T-cell (primary cell): ENCODE measurements around the gene THADA. TPM values are rescaled to one million over a fixed set of nuclear protein-coding genes. Genes with fewer than 3 reads are reported as not detected.

Experiments used
- ATAC-seq, 4 experiments: fragments of 200-7000 bp in 3 of 4; fragments of 150-1000 bp in 1 of 4; cut with Tn5 transposase; replicated peaks in 1 of 4; 1 replicate in 3 of 4; 2 replicates in 1 of 4; pipeline ENCODE4 v1.10.0; 2021; ENCODE audit warnings: moderate library complexity in 3 of 4, mild to moderate bottlenecking in 2 of 4, moderate number of reproducible peaks in 1 of 4
- CTCF ChIA-PET, 2 donors: fragments of 300-600 bp; sonication (Branson Sonifier 250); formaldehyde crosslinking; loops; one replicate each; lab custom pipeline; 2022; ENCODE audit warnings: antibody characterized with exemption in 2 of 2; lab: Charles Lee
- POLR2A ChIA-PET, 2 donors: fragments of 300-600 bp; sonication (Branson Sonifier 250); formaldehyde crosslinking; loops; one replicate each; lab custom pipeline; 2022; ENCODE audit warnings: antibody characterized with exemption in 2 of 2; lab: Charles Lee
- DNase-seq, 35 experiments: peaks; one replicate each; pipeline versions ENCODE4 v3.0.0 to v3.0.0-alpha.2; 2013 to 2023
- H3K27ac ChIP-seq: one replicate; pipeline ENCODE4 v1.5.1; 2013; ENCODE audit warnings: low read length
- H3K27me3 ChIP-seq, 2 experiments: replicated peaks in 1 of 2; 1 replicate in 1 of 2; 2 replicates in 1 of 2; pipeline versions ENCODE4 v1.6.1 to v1.7.0; 2013; ENCODE audit warnings: low read length in 1 of 2, mixed read lengths in 1 of 2; ENCODE audit not compliant: control insufficient read depth in 2 of 2, insufficient read depth in 2 of 2; ENCODE audit errors: extremely low read depth in 1 of 2
- H3K36me3 ChIP-seq, 2 donors: 1 replicate in 1 of 2; 2 replicates in 1 of 2; pipeline versions ENCODE4 v1.6.1 to v1.7.0; 2013; ENCODE audit warnings: low read length in 1 of 2; ENCODE audit not compliant: control insufficient read depth in 2 of 2, insufficient read depth in 1 of 2; ENCODE audit errors: extremely low read depth in 1 of 2
- H3K4me1 ChIP-seq, 2 experiments: 1 replicate in 1 of 2; 2 replicates in 1 of 2; pipeline versions ENCODE4 v1.6.1 to v1.7.0; 2013; ENCODE audit warnings: low read length in 2 of 2, mixed read lengths in 1 of 2; ENCODE audit not compliant: insufficient read depth in 2 of 2, control insufficient read depth in 1 of 2; ENCODE audit errors: extremely low read depth in 1 of 2
- H3K4me3 ChIP-seq, 2 donors: 1 replicate in 1 of 2; 2 replicates in 1 of 2; pipeline versions ENCODE4 v1.5.1 to v1.7.0; 2013; ENCODE audit warnings: mild to moderate bottlenecking in 2 of 2, low read length in 1 of 2, moderate library complexity in 1 of 2; ENCODE audit not compliant: control insufficient read depth in 1 of 2; ENCODE audit errors: extremely low read depth in 1 of 2
- H3K9me3 ChIP-seq: 2 replicates; pipeline ENCODE4 v1.7.0; 2013
- H3K27ac Mint-ChIP-seq, 2 donors: one replicate each; pipeline ENCODE4 v1.8.0; 2020 to 2021; ENCODE audit warnings: mild to moderate bottlenecking in 2 of 2, mixed read lengths in 2 of 2
- H3K27me3 Mint-ChIP-seq, 2 donors: one replicate each; pipeline ENCODE4 v1.8.0; 2021 to 2022; ENCODE audit warnings: mixed read lengths in 2 of 2
- H3K36me3 Mint-ChIP-seq: one replicate; pipeline ENCODE4 v1.8.0; 2021; ENCODE audit warnings: mixed read lengths
- H3K4me1 Mint-ChIP-seq, 3 donors: one replicate each; pipeline ENCODE4 v1.8.0; 2020 to 2022; ENCODE audit warnings: mixed read lengths in 3 of 3, mild to moderate bottlenecking in 1 of 3
- H3K4me3 Mint-ChIP-seq, 3 donors: one replicate each; pipeline ENCODE4 v1.8.0; 2020 to 2022; ENCODE audit warnings: mild to moderate bottlenecking in 3 of 3, mixed read lengths in 3 of 3, moderate library complexity in 3 of 3
- H3K9me3 Mint-ChIP-seq, 3 donors: one replicate each; pipeline ENCODE4 v1.8.0; 2020 to 2022; ENCODE audit warnings: mixed read lengths in 3 of 3
- WGBS: methylation state at CpG from one replicate; pipeline ENCODE4 v1.1.5; 2013; ENCODE audit warnings: missing lambda C conversion rate; ENCODE audit not compliant: insufficient coverage; 5-methylcytosine and 5-hydroxymethylcytosine counted together
- total RNA-seq, 35 experiments: library from RNA in 6 of 35; stranded (reverse) in 6 of 35; fragments of 120-200 nt in 1 of 35; gene quantifications; one replicate each; pipeline versions ENCODE4 v1.2.1 to v1.2.4 and lab custom pipeline; 2013 to 2026

Gene THADA
- total RNA-seq, 5 donors from 2014 or later (not counting 1 experiment from before 2014, with no cell fraction given): 36.4 to 50.5 (median 40.6) TPM

DNA sequence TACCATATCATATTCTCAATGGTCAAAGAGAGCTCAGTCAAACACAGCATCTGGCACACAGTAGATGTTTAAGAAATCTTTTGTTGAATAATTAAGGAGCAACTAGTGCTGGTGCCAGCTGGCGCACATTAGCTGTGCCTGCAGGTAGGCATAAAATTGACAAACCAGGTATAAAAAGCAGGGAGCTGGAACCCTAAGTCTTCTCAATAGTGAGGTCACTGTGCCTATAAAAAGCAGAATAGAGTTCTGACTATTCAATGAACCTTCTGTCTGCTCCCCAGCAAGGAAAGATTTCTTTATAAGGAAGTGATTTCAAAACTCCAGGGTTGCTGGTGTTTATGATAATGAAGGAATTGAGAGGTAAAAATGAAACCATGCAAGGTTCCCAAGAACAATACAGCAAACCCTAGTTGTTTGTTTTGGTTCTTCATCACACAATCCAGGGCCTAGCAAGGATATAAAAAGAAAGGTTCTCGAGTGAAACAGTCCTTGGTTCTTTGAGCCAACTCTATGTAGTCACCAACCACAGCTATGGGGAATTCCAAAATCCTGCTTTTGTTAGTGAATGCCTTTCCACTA is 76.1 kb downstream of the THADA start:
- no peak overlapping the region for H3K4me3 Mint-ChIP-seq
- peak overlapping the region in 1 of 2 donors; percentile 53 for H3K27ac Mint-ChIP-seq
- no peak overlapping the region for H3K27ac ChIP-seq
- peaks cover 0 to 3% of the 10 kb centered on the region in 2 donors for H3K36me3 ChIP-seq
- H3K4me1 Mint-ChIP-seq: peaks cover 36 to 48% (median 38%) of the 10 kb centered on the region in 3 donors
- 100% methylated on average over 1 of the region's 2 CpGs for WGBS
- H3K36me3 Mint-ChIP-seq: peaks cover 13% of the 10 kb centered on the region
- ChIA-PET CTCF (interaction anchor here (0.5 to 0.6 kb wide), 2 partner anchors 8 to 574 kb away, joined by 3 to 4 read pairs; no protein-coding TSS in a partner anchor), POLR2A (interaction anchor here in 1 of 2 donors (0.5 kb wide), 1 partner anchor 186 kb away, joined by 3 read pairs; no protein-coding TSS in a partner anchor)
- H3K9me3 Mint-ChIP-seq: no peaks in the 10 kb centered on the region
- H3K27me3 ChIP-seq: no peaks in the 10 kb centered on the region
- H3K9me3 ChIP-seq: no peaks in the 10 kb centered on the region
- DNase-seq (no peak), ATAC-seq (no peak)
- no peaks in the 10 kb centered on the region for H3K4me1 ChIP-seq
- no peak overlapping the region for H3K4me3 ChIP-seq
- no peaks in the 10 kb centered on the region for H3K27me3 Mint-ChIP-seq

DNA sequence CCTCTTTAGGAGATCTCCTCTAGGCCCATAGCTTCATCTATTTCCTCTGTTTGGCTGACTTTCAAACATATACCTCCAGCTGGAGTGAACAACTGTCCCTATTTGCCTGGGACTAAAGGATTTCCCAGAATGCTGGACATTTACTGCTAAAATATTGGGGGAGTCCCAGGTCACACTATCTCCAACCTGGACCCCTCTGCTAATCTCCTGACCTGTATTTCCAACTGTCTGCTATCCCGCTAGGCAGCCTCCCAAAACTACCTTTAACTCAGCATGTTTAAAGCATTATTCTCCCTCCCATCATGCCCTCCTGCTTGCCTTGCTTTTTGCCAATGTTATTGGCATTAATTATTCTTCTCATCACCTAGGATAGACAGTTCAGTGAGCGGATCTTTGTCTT is 77.1 kb downstream of the THADA start:
- Histone ChIP-seq H3K27me3 (no peaks in the 10 kb centered on the region), H3K4me3 (no peak overlapping the region), H3K9me3 (no peaks in the 10 kb centered on the region), H3K36me3 (peaks cover 0 to 3% of the 10 kb centered on the region in 2 donors), H3K27ac (no peak overlapping the region), H3K4me1 (no peaks in the 10 kb centered on the region)
- ChIA-PET POLR2A (no interaction called here), CTCF (no interaction called here)
- Mint-ChIP-seq H3K27me3 (no peaks in the 10 kb centered on the region), H3K4me3 (no peak overlapping the region), H3K36me3 (peaks cover 6% of the 10 kb centered on the region), H3K4me1 (peaks cover 33 to 43% (median 38%) of the 10 kb centered on the region in 3 donors), H3K27ac (peak overlapping the region; percentile 9 to 13), H3K9me3 (no peaks in the 10 kb centered on the region)
- ATAC-seq (no peak), DNase-seq (no peak)
- 100% methylated on average over 1 of the region's 2 CpGs for WGBS

DNA sequence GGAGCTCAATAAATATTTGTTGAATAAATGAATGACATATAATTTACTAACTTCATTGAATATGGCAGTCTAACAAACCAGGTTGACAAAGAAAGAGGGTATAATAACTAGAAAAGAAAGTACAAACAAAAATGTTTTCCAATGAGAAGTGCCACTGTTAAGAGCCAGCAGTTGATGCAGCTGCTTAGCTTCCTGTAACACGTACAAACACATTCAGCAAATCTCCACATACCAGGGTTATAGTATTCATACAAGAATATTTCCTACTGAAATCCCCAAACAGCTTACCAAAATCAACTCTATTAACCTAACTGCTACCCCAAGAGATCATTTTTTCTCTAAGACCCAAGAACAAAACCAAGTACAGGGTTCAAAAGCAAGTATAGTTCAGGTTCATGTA is 77.7 kb downstream of the THADA start:
- Mint-ChIP-seq H3K36me3 (peaks cover 8% of the 10 kb centered on the region), H3K4me1 (peaks cover 33 to 43% (median 38%) of the 10 kb centered on the region in 3 donors), H3K27ac (peak overlapping the region; percentile 17 to 60), H3K27me3 (no peaks in the 10 kb centered on the region), H3K9me3 (no peaks in the 10 kb centered on the region), H3K4me3 (no peak overlapping the region)
- ChIA-PET CTCF (no interaction called here), POLR2A (no interaction called here)
- Histone ChIP-seq H3K4me3 (no peak overlapping the region), H3K27ac (no peak overlapping the region), H3K4me1 (no peaks in the 10 kb centered on the region), H3K9me3 (no peaks in the 10 kb centered on the region), H3K36me3 (peaks cover 0 to 3% of the 10 kb centered on the region in 2 donors), H3K27me3 (no peaks in the 10 kb centered on the region)
- ATAC-seq (no peak), DNase-seq (no peak)
- 43% methylated on average over 1 of the region's 1 CpG for WGBS

DNA sequence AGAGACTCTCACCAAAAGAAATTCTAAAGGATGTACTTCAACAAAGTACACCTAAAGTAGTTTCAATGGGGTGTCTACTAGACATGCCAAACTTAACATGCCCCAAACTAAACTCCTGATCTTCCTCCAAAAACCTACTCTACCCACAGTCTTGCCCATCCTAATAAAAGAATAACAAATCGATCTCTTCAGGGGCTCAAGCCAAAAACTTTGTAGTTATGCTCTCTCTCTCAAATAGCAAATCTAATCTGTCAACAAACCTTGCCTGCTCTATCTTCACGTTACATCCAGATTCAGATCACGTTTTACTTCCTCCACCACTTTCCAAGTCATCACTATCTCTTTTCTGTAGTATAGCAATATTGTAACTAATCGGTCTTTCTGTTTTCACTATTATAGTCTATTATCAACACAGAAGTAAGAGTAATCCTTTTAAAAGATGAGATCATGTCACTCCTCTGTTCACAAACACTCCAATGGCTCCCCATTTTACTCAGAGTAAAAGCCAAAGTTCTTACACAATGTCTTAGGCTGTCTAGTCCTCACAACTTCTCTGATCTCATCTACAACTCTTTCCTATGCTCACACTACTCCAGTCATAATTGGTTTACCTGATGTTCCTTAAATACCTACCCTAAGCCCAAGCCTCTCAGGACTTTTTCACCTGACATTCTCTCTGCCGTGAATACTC is 79.9 kb downstream of the THADA start:
- POLR2A ChIA-PET: no interaction called here
- Mint-ChIP-seq H3K9me3 (no peaks in the 10 kb centered on the region), H3K27me3 (no peaks in the 10 kb centered on the region), H3K4me1 (peaks cover 33 to 43% (median 41%) of the 10 kb centered on the region in 3 donors), H3K36me3 (peaks cover 21% of the 10 kb centered on the region), H3K4me3 (no peak overlapping the region), H3K27ac (peak overlapping the region; percentile 1 to 21)
- no peaks in the 10 kb centered on the region for H3K27me3 ChIP-seq
- DNase-seq (no peak), ATAC-seq (no peak)
- H3K27ac ChIP-seq: no peak overlapping the region
- no peak overlapping the region for H3K4me3 ChIP-seq
- no peaks in the 10 kb centered on the region for H3K9me3 ChIP-seq
- CTCF ChIA-PET: no interaction called here
- H3K4me1 ChIP-seq: no peaks in the 10 kb centered on the region
- 100% methylated on average over 1 of the region's 5 CpGs for WGBS
- peaks cover 0 to 9% of the 10 kb centered on the region in 2 donors for H3K36me3 ChIP-seq

DNA sequence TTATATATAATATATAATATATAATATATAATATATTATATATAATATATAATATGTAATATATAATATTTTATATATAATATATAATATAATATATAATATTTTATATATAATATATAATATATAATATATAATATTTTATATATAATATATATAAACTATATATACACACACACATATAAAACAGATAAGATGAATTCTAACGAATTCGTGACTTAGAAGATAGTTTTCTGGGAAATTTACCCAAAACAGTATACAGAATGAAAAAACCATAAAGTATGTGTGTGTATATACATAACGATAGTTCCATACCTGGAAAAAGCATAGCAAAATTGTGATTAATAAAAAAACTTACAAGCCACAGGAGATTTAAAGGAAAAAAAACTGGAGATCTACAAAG is 80.6 kb downstream of the THADA start:
- no peaks in the 10 kb centered on the region for H3K9me3 Mint-ChIP-seq
- DNase-seq (no peak), ATAC-seq (no peak)
- Histone ChIP-seq H3K4me1 (no peaks in the 10 kb centered on the region), H3K27me3 (no peaks in the 10 kb centered on the region), H3K4me3 (no peak overlapping the region), H3K36me3 (peaks cover 0 to 7% of the 10 kb centered on the region in 2 donors), H3K27ac (no peak overlapping the region), H3K9me3 (no peaks in the 10 kb centered on the region)
- no peak overlapping the region for H3K27ac Mint-ChIP-seq
- H3K4me1 Mint-ChIP-seq: peaks cover 33 to 43% (median 40%) of the 10 kb centered on the region in 3 donors
- peaks cover 21% of the 10 kb centered on the region for H3K36me3 Mint-ChIP-seq
- H3K27me3 Mint-ChIP-seq: no peaks in the 10 kb centered on the region
- no CpG with 5 or more reads among the region's 3 CpGs for WGBS
- no peak overlapping the region for H3K4me3 Mint-ChIP-seq
- ChIA-PET POLR2A (no interaction called here), CTCF (no interaction called here)

DNA sequence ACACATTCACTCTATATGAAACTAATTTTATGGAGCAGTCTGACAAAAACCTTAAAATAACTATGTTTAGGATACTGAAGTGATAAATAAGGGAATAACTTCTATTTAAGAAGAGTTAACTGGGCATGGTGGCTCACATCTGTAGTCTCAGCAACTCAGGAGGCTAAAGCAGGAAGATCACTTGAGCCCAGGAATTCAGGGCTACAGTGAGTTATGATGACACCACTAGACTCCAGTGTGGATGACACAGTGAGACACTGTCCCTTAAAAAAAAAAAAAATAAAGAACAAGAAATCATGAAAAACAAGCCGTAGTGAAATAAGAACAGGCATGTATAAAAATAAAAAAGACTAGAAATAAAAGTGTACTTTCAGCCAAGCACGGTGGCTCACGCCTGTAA is 82.0 kb downstream of the THADA start:
- H3K9me3 ChIP-seq: no peaks in the 10 kb centered on the region
- H3K36me3 Mint-ChIP-seq: peaks cover 25% of the 10 kb centered on the region
- no peaks in the 10 kb centered on the region for H3K4me1 ChIP-seq
- no CpG with 5 or more reads among the region's 3 CpGs for WGBS
- no peak overlapping the region for H3K4me3 ChIP-seq
- H3K36me3 ChIP-seq: peaks cover 0 to 6% of the 10 kb centered on the region in 2 donors
- no peak for ATAC-seq
- no peak overlapping the region for H3K27ac Mint-ChIP-seq
- POLR2A ChIA-PET: no interaction called here
- CTCF ChIA-PET: no interaction called here
- H3K4me3 Mint-ChIP-seq: no peak overlapping the region
- no peaks in the 10 kb centered on the region for H3K27me3 Mint-ChIP-seq
- H3K4me1 Mint-ChIP-seq: peaks cover 31 to 38% (median 33%) of the 10 kb centered on the region in 3 donors
- no peak overlapping the region for H3K27ac ChIP-seq
- DNase-seq: no peak
- H3K9me3 Mint-ChIP-seq: no peaks in the 10 kb centered on the region
- no peaks in the 10 kb centered on the region for H3K27me3 ChIP-seq
